ENCODE measurements around the gene OR6N1.

Gene OR6N1

GRCh38 chr1:158771950-158772866 is at the start of gene OR6N1:
Gene OR6N1, minus strand, starts transcription at chr1:158772195. Its CDS starts 5,513 bp downstream, at chr1:158766682.
- no peak for DNase-seq

GRCh38 chr1:158821723-158822122 is 49.7 kb upstream of the OR6N1 start:
- no peak for DNase-seq

GRCh38 chr1:158819461-158820443 is 47.8 kb upstream of the OR6N1 start:
- peak; percentile 42 for DNase-seq

- peak; percentile 43 for DNase-seq
Observed at GRCh38 chr1:158818975-158819431, 47.0 kb upstream of the OR6N1 start.

- peak; percentile 51 for DNase-seq
Observed at GRCh38 chr1:158818560-158818959, 46.6 kb upstream of the OR6N1 start.

GRCh38 chr1:158814970-158815369 is 43.0 kb upstream of the OR6N1 start:
- DNase-seq: no peak

GRCh38 chr1:158813164-158813563 is 41.2 kb upstream of the OR6N1 start:
- DNase-seq: no peak

GRCh38 chr1:158812336-158812735 is 40.3 kb upstream of the OR6N1 start:
- DNase-seq: no peak

- DNase-seq: no peak
Observed at GRCh38 chr1:158810311-158810710, 38.3 kb upstream of the OR6N1 start.

- peak; percentile 24 for DNase-seq
Observed at GRCh38 chr1:158809862-158810261, 37.9 kb upstream of the OR6N1 start.

- DNase-seq: no peak
Observed at GRCh38 chr1:158809256-158809655, 37.3 kb upstream of the OR6N1 start.

- DNase-seq: no peak
Observed at GRCh38 chr1:158806916-158807536, 35.0 kb upstream of the OR6N1 start.

GRCh38 chr1:158803678-158804077 is 31.7 kb upstream of the OR6N1 start:
- no peak for DNase-seq

- DNase-seq: peak; percentile 5
Observed at GRCh38 chr1:158801396-158801795, 29.4 kb upstream of the OR6N1 start.

- no peak for DNase-seq
Observed at GRCh38 chr1:158800526-158800925, 28.5 kb upstream of the OR6N1 start.

GRCh38 chr1:158799689-158800088 is 27.7 kb upstream of the OR6N1 start:
- DNase-seq: no peak

GRCh38 chr1:158798531-158798930 is 26.5 kb upstream of the OR6N1 start:
- DNase-seq: no peak

GRCh38 chr1:158794247-158794646 is 22.3 kb upstream of the OR6N1 start:
- no peak for DNase-seq

GRCh38 chr1:158793604-158794003 is 21.6 kb upstream of the OR6N1 start:
- no peak for DNase-seq

- DNase-seq: no peak
Observed at GRCh38 chr1:158781104-158781503, 9.1 kb upstream of the OR6N1 start, which contains the start of gene OR6N2. Gene OR6N2, minus strand, starts transcription at chr1:158781204. Its CDS starts 3,569 bp downstream, at chr1:158777635.

- no peak for DNase-seq
Observed at GRCh38 chr1:158754420-158754819, 17.6 kb downstream of the OR6N1 start, which contains the start of gene OR6K6. Gene OR6K6, plus strand, starts transcription at chr1:158754720. Its CDS starts 168 bp downstream, at chr1:158754888.

- DNase-seq: no peak
Observed at GRCh38 chr1:158752155-158752712, 19.8 kb downstream of the OR6N1 start.
